GM23338 (cell line): ENCODE results near the gene ZNF335.

ENCODE experiments used
- CTCF ChIP-seq, 2 experiments: fragments of 200-600 bp in 1 of 2; sonication (generic) in 1 of 2; conservative IDR thresholded peaks; 2 replicates each; pipeline versions ENCODE4 v1.5.1 to v1.6.1; 2016 to 2017; ENCODE audit warnings: antibody characterized with exemption in 2 of 2, low read depth in 2 of 2, mild to moderate bottlenecking in 2 of 2, moderate library complexity in 1 of 2
- EZH2phosphoT487 ChIP-seq: fragments of 200-600 bp; sonication (generic); IDR thresholded peaks from one replicate; pipeline ENCODE4 v1.8.1; 2018; ENCODE audit warnings: antibody characterized with exemption; ENCODE audit not compliant: unreplicated experiment
- JUNB ChIP-seq: IDR thresholded peaks from one replicate; pipeline ENCODE4 v1.6.1; 2016; ENCODE audit warnings: antibody characterized with exemption; ENCODE audit not compliant: unreplicated experiment
- POLR2AphosphoS5 ChIP-seq: IDR thresholded peaks from 2 replicates; pipeline ENCODE4 v1.6.1; 2016; ENCODE audit warnings: antibody characterized with exemption, low read depth
- STAT1 ChIP-seq: IDR thresholded peaks from one replicate; pipeline ENCODE4 v1.6.1; 2016; ENCODE audit warnings: antibody characterized with exemption; ENCODE audit not compliant: unreplicated experiment
- TF ChIP-seq, protein P1 (sequence below): IDR thresholded peaks from one replicate; pipeline ENCODE4 v1.6.1; 2018; ENCODE audit warnings: antibody characterized with exemption; ENCODE audit not compliant: unreplicated experiment

- no peak for TF ChIP-seq STAT1
- TF ChIP-seq CTCF (conservative IDR thresholded peaks at IDR 0.05; ENCODE audit: low read depth in 2 of 2): no peak
- no peak for TF ChIP-seq POLR2AphosphoS5
- TF ChIP-seq JUNB: no peak
- TF ChIP-seq EZH2phosphoT487: no peak
- TF ChIP-seq, protein P1, sequence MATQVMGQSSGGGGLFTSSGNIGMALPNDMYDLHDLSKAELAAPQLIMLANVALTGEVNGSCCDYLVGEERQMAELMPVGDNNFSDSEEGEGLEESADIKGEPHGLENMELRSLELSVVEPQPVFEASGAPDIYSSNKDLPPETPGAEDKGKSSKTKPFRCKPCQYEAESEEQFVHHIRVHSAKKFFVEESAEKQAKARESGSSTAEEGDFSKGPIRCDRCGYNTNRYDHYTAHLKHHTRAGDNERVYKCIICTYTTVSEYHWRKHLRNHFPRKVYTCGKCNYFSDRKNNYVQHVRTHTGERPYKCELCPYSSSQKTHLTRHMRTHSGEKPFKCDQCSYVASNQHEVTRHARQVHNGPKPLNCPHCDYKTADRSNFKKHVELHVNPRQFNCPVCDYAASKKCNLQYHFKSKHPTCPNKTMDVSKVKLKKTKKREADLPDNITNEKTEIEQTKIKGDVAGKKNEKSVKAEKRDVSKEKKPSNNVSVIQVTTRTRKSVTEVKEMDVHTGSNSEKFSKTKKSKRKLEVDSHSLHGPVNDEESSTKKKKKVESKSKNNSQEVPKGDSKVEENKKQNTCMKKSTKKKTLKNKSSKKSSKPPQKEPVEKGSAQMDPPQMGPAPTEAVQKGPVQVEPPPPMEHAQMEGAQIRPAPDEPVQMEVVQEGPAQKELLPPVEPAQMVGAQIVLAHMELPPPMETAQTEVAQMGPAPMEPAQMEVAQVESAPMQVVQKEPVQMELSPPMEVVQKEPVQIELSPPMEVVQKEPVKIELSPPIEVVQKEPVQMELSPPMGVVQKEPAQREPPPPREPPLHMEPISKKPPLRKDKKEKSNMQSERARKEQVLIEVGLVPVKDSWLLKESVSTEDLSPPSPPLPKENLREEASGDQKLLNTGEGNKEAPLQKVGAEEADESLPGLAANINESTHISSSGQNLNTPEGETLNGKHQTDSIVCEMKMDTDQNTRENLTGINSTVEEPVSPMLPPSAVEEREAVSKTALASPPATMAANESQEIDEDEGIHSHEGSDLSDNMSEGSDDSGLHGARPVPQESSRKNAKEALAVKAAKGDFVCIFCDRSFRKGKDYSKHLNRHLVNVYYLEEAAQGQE: no peak
These were observed 3.0 kb upstream of the ZNF335 start for GRCh38 chr20:45974896-45975565.
